OCI-LY3 (cell line): ENCODE data around the gene ANAPC4.

Source experiments
- CTCF ChIP-seq: fragments of 200-600, 300-600 bp; sonication (generic); IDR thresholded peaks from 2 replicates; pipeline ENCODE4 v1.5.1; 2014; ENCODE audit warnings: antibody characterized with exemption, low read length, low read depth
- EZH2phosphoT487 ChIP-seq: fragments of 200-600 bp; shearing (Covaris generic); IDR thresholded peaks from 2 replicates; pipeline ENCODE4 v1.6.1; 2018; ENCODE audit warnings: antibody characterized with exemption, mixed run types, low read depth

DNA sequence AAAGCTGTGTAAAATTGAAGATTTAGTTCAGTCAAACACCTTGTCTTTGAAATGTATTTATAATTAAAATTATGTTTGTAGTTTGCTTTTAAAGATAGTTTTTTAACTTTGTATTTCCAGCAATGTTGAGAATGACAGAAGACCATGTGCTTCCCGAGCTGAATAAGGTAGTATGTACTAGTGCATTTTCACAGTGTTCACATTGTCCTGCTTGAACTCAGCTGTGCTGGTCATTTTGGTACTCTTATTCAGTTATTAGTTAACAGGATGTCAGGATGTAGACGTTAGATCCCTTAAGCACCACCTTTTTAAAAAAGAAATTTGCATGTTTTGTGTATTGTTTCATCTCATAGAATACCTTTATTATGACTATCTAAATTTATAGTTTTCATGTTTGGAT is 28.4 kb downstream of the ANAPC4 start:
- TF ChIP-seq CTCF (no peak), EZH2phosphoT487 (no peak)
